GM19452 (cell line): Measurements from ENCODE around the gene SP3.

ENCODE experiments used
- ATAC-seq: cut with Tn5 transposase; IDR thresholded peaks from one replicate; pipeline ENCODE4 v1.9.1; 2021; ENCODE audit not compliant: unreplicated experiment

Gene SP3

DNA sequence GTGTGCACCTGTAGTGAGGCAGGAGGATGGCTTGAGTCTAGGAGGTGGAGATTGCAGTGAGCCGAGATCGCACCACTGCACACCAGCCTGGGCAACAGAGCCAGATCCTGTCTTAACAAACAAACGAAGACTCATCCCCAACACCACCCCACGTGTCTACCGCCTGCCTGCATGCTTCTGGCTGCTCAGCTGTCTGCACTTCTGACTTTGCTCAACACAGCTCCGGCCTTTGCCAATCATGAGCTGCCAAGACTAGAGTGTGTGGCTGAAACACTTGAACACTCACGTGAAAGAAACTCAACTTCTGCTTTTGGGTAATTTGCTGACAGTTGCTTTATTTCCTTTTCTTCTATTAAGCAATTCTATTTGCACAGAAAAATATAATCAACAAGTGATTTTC is 32.1 kb upstream of the SP3 start:
- ATAC-seq, result peak; percentile 90

DNA sequence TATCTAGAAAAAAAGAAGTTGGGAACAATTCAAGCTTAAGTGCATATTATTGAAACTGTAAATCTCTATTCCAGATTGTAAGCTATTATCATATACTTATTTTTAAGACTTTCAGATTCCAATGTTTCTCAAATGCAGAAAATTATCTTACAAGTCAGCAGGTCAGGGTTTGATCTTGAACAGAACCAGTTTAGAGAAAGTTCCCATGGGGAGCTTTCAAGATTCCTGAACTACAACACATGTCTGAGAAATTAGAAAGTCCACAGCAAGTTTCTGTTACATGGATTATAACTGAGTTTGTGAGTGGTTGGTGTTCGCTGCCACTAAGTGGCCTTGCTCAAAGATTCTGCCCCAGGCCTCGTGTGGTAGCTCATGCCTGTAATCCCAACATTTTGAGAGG is 31.6 kb upstream of the SP3 start:
- no peak for ATAC-seq

DNA sequence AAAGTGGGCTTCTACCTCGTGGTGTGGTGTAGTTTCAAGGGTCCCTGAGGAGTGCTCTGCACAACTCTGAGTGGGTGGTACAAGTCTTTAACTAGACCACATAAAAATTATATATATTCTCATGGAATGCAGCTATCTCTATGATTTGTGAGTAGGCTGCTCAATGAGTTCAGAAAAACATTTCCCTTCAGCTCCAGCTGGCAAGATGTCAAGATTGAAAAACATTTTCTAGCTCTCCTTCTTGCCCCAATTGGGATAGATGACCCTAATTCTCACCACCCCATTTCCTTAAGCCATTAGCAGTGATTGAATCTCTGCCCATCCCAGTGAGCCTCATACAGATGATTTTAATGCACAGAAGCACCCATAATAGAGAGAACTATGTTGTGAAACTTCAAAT is 28.3 kb upstream of the SP3 start:
- ATAC-seq, result no peak

DNA sequence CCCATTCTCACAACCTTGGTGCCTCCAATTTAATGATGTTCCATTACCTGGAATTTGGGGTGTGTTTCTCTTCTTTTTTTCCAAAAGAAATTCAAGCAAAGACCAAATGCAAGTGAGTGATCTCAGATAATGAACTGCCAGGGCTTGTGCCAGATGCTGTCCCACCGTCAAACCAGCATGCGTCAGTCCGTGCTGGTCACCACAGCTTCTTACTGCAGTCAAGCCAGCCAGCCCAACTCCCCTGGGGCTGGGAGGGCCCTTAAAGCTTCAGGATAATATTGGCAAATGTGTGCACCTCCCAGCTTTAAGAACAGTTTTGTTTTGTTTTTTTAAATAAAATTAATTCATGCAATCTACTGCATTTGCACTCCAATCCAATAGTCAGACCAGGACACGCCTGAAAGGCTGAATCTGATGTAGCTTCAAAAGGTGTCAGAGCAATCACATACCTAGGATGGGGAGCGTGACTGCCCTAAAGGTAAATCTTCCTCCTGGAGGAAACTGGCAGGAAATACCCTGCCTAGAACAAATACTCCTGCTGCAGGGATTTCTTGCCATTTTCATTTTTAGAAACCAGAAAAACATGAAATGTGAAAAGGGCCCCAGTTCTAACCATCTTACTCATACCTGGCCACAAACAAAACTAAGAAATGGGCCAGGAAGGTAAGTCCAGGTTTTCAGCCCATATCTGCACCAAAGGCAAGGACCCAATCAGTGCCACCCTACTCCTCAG is 26.8 kb upstream of the SP3 start:
- no peak for ATAC-seq

DNA sequence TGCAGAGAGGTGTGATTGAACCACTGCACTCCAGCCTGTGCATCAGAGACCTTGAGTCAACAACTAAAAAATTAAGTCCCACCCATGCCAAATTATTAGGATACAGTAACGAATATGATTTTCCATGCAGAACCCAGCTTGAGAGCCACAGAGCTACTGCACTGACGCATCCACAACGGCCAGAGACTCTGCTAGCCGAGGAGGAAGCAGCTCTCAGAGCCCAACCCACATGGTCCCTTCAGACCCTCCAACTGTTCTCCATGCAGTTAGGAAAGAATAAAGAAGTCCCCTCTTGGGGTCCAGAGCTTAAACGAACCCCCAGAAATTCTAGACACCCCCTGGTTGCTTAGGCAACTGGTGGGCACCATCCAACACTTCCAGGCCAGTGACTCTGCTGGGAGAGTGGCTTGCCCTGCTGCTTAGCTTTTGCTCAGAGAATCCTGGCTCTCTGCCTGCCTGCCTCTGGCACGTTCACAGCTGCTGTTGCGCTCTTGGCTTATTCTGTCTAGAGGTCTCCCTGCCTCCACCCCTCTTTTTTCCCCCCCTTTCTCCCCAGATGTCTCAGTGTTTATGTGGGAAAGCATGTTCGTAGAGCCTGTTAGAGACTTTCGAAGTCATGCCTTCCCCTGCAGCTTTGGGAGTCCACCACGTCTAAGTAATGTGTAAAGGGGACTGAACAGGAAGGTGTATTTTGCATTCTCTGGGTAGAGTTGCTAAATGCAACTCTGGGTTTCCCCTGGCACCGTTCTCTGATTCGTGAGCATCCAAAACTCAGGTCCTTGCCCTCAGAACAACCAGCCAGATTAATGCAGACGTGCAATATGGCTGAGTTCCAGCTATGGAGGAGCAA is 26.0 kb upstream of the SP3 start:
- ATAC-seq, result peak; percentile 63

DNA sequence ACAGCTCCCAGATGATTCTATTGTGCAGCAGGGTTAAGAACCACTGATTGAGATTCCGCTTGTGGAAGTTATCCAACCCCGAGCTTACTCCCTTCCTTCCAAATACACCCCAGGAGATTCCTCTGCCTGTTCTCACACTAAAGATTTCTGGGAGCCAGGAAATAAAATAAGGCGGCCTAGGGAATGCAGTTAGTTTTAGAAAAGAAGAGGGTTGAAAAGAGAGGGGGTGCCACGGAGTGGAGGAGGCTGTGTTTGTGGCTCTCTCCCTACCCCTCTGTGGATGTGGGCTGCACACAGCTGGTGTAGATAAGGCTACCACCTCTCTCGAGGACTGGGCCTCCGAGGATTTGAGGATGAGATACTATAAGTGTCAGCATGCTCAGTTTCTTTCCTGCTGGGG is 25.1 kb upstream of the SP3 start:
- ATAC-seq, result no peak

DNA sequence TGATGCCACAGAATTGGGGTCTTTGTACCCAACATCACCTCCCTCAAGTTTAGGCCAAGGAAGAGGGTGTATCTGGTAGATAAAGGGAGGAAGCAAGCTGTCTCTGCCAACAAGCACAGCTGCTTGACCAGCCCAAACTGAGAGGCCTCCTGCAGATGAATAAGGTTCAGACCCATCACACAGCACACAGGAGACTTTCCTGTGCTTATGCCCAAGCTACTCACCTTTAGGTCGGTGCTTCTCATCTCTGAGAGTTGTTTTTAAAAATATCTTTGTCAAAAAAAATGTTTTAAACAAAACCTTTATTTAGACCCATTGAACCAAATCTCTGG is 24.7 kb upstream of the SP3 start:
- no peak for ATAC-seq

DNA sequence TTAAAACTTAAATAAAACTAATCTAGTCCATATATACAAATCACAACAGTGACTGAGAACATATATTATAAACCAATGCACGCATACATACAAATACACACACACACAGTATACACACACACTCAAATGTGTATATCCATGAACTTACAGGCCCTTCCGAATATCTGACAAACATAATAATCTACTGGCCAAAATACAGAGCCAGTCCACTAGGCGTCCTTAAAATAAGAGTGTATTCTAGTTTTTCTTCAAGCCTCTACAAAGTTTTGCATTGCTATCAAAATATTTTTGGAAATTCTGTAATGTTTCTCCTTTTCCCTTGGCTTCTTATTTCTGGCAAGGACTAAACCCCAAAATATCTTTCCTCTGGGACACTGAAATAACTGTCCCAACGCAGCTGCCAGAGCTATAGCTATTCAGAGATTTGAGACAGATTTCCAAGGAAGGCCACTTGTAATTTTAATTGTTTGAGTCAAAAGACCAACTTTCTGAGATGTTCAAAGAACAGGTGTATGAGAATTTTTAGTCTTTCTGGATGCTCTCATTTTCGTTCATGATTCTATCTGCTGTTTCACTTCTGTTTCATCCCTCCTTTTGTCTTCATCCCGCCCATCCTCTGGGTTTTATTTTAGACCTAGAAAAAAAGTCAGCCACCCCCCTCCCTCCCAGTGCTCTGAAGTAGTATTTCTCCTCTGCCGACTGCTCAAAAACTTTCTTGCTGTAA is 24.1 kb upstream of the SP3 start:
- ATAC-seq, result no peak

DNA sequence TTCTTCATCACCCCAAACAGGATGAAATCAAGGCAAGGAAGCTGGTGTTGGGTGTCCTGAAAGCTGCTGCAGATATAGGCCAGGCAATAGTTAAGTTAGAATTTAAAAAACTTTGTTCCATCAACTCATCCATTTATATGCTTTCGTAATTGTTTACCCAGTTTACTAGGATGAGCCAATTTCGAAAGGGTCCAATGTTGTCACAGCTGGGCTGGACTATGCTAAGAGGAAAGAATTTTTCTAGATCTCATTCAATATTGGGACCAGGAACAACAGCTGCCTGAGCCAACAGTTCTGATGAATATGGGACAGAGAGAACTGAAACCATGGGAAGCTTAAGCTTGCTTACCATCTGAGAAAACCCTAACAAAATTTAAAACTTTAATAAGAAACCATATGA is 21.6 kb upstream of the SP3 start:
- ATAC-seq, result no peak

DNA sequence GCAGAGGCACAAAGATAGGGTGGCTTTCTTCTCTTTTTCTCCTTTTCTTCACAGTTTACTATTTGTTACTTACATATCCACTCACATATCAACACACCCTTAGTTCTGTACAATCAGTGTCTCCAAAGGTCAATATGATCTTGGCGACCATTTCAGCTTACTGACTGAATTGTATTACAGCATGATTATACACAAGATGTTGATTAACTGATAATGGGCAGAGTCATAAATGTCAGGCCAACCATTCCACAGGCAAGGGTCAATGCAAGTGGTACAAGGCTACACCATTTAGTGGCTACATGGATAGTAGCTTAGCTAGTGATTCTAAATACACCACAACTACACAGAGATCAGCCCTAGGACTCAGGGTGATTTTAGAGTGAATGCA is 20.4 kb upstream of the SP3 start:
- no peak for ATAC-seq

DNA sequence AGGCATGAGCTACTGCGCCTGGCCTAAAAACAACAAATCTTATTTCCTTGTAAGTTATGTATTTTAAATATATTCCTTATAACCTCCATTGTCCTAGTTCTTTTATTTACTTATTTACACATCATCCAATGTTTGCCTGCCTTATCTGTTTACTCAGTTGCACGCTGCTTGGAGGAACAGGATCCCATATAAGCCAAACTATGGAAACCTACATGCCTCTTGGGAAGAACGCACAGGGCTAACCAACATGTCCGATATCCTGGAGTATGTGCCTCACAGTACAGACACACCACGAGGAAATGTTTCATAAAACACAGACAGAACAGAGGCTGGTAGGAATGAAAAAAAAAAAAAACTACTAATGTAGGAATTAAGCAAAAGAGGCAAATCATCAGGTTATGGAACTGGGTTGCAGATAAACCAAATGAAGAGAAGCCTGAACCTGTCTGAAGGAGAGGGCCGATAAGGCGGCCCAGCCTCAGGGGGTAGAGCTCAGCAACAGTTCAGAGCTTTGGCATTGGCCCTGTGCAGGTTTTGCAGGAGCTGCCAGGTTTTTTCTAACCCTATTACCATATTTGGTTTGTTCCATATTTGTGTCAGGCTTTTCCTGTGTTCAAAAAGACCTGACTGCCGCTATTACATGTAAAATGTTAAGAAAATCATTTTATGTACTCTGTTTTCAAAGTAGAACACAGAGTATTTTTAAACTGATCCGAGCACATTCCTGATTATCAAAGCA is 19.9 kb upstream of the SP3 start:
- no peak for ATAC-seq

DNA sequence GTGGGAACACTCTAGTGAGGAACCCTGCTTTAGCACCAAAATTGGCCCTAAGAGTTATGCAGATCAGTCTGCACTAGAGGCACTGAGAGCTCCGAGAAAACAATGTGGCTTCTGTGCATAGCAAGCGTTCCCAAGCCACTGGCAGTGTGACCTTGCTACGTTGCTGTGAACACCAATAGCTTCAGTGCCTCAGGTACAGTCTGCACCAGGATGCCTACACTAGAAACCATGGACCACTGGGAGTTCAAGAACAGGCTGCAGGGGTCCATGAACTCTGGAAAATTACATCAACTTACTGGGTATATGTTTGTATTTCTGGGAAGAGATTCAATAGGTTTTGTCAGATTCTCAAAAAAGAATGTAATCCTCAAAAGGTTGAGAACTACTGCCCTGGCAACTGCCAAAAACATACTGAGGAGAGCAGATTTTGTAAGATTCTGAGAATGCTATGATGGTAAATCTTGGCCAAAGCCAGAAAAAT is 18.3 kb upstream of the SP3 start:
- no peak for ATAC-seq

DNA sequence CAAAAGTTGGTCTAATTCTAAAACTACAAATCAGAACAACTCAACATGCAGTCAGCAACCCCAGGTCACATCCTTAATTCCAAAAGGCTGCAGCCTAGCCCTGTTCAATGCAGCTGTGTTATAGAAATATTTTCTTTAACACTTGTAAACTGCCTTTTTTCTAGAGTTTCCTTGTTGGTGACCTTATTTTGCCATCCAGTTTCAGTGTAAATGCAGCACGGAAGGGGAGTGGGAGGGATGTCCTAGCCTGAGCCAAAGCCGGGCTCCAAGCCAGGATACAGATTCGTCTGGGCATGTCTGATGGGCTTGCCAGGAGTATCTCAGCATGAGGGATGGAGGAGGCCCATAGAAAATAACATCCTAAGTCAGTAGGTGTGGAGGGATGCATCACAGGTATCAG is 17.7 kb upstream of the SP3 start:
- no peak for ATAC-seq

DNA sequence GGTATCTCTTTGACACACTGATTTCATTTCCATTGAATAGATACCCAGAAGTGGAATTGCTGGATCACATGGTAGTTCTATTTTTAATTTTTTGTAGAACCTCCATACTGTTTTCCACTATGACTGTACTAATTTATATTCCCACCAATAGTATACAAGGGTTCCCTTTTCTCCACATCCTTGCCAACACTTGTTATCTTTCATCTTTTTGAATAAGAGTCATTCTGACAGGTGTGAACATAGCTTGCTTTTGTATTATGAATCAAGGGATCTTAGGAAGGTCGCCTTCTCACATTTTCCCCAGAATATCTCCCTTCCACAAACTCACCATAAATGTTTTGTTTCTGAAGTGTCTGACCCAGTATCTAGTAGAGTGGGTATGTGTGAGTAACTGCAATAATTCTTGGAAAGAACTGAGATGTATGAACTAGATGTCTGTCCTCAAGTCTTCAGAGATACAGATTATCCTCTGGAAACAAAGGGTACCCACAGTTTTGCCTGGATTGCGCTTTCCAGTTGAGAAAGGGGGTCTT is 17.1 kb upstream of the SP3 start:
- ATAC-seq, result no peak

DNA sequence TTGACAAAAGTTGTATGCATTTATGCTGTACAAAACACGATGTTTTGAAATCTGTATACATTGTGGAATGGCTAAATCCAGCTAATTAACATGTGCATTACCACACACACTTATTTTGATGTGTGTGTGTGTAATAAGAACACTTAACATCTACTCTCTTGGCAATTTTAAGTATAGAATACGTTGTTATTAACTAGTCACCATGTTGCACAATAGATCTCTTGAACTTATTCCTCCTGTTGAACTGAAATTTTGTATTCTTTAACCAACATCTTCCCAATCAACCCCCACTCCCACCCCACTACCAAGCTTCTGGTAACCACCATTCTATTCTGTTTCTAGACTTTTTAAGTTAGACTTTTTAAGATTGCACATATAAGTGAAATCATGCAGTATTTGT is 16.3 kb upstream of the SP3 start:
- ATAC-seq, result no peak

DNA sequence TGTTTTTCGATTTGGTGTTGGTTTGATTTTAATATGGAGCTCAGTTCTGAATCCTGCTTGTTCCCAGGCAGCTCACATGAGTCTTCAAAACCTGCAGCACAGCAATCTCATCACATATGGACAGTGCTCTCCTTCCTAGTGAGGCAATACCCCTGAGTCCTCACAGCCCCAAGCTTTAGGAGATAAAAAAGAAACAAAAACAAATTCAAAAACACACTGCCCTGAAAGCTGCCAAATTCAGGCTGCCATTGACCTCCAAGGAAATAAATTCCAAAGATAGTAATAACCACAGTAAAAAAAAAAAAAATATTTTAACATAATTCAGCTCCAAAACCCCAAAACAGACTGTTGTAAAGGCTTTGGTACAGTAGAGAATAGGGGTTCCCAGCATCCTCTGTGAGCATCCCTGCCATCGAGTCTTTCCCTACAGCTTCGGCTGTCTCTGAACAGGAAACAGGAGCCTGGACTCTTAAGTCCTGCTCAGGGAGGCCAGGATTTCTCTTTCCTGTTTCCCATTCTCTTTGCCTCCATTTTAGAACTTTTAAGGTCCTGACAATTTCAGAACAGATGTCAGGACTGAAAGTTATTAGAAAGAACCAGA is 14.7 kb upstream of the SP3 start:
- no peak for ATAC-seq

DNA sequence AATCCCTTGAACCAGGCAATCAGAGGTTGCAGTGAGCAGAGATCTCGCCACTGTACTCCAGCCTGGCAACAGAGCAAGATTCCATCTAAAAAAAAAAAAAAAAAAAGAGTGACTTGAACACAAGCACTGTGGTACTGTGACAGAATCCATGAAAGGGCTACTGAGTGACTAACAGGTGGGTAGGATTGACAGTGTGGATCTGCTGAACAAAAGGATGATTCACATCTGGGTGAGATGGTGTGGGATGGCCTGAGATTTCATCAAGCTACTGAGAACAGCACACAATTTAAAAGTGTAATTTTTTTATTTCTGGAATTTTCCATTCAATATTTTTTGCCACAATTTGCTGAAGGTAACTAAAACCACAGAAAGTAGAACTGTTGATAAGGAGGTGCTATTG is 13.3 kb upstream of the SP3 start:
- no peak for ATAC-seq

DNA sequence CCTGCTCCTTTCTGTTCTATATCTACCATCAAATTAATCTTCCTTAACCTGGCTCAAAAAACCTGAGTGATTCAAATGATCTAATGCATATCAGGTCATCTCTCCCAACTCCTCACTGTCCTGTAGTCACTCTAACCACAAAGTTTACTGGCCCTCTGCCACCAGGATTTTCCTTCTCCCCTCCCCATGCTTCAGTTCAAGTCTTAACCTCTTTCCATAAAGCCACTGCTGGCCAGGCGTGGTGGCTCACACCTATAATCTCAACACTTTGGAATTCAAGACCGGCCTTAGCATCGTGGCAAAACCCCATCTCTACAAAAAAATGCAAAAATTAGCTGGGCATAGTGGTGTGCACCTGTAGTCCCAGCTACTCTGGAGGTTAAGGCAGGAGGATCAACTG is 7.5 kb upstream of the SP3 start:
- no peak for ATAC-seq

DNA sequence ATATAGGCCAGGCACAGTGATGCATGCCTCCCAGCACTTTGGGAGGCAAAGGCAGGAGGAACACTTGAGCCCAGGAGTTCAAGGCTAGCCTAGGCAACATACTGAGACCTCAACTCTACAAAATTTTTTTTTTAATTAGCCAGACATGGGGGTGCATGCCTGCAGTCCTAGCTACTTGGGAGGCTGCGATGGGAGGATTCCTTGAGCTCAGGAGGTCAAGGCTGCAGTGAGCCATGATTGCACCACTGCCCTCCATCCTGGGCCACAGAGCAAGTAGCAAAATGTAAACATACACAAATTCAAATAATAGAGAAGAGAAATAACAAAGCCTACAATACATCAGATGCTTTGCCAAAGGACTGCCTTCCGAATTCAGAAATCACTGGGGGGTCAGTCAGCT is 7.0 kb upstream of the SP3 start:
- no peak for ATAC-seq

DNA sequence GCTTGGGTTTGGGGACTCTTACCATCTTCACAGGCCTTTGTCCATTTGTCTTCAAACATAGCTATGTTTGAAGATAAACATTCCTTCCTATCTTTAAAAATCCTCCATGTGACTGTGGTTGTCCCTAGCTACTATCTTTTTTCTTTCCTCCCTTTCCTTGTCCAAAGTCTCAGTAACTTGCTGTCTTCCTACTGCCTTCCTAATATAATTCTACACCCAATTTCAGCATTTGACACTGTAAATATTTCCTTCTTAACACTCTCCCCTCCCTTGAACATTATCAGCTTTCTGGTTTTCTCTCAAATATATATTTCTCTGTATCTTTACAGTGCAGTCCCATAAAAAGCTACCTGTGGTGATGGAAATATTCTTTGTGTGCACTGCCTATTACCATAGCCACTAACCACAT is 5.3 kb upstream of the SP3 start:
- no peak for ATAC-seq

DNA sequence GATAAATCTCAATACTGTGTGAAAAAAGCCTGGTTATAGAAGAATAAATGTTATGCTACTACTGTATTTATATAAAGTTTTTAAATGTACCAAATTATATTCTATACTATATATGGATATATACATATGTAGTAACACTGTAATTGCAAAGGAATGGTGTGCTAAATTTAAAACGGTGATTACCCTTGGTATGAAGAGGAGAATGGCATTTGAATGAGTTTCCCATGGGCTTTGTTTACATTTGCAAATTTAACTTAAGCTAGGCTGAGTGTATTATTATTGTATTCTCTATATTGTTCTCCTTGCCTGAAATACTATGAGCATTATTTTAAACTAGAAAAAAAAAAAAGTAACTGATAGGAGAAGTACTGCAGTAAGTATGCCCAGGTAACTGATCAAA is 4.7 kb upstream of the SP3 start:
- ATAC-seq, result no peak
